Inflammatory macrophage (primary cell): Measurements from ENCODE around the gene CTSW.

ENCODE experiments used
- DNase-seq, 2 donors: peaks; one replicate each; pipeline ENCODE4 v3.0.0-alpha.2; 2020 to 2022

Gene CTSW

DNA sequence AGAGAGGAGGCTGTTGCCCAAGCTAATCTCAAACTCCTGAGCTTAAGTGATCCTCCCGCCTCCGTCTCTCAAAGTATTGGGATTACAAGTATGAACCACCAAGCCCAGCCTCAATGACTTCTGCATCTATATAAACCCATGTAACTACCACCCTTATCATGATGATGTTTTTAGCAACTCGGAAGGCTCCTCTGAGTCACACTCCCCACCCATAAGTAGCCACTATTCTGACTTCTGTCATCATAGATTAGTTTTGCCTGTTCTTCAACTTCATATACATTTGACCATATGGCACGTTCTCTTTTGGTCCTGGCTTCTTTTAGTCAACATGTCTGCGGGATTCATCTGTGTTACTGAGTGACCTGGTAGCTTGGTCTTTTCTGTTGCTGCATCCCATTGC lies 27.0 kb downstream of the CTSW start:
- no peak for DNase-seq

DNA sequence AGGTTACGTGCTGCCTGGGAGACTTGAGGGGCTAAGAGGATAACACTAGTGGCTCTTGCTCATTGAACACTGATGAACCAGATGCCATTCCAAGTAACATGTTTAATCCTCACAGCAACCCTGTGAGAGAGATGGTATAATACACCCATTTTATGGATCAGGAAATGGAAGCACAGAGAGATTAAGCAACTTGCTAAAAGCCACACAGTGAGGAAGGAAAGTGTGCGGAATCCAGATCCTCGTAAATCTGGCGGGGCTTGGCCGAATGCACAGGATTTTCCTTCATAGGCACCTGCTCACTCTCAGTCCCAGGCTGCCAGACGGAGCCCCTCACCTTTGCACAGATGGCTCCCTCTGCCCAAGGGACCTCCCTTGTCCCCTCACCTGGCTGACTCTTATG lies 28.2 kb downstream of the CTSW start:
- DNase-seq: no peak

DNA sequence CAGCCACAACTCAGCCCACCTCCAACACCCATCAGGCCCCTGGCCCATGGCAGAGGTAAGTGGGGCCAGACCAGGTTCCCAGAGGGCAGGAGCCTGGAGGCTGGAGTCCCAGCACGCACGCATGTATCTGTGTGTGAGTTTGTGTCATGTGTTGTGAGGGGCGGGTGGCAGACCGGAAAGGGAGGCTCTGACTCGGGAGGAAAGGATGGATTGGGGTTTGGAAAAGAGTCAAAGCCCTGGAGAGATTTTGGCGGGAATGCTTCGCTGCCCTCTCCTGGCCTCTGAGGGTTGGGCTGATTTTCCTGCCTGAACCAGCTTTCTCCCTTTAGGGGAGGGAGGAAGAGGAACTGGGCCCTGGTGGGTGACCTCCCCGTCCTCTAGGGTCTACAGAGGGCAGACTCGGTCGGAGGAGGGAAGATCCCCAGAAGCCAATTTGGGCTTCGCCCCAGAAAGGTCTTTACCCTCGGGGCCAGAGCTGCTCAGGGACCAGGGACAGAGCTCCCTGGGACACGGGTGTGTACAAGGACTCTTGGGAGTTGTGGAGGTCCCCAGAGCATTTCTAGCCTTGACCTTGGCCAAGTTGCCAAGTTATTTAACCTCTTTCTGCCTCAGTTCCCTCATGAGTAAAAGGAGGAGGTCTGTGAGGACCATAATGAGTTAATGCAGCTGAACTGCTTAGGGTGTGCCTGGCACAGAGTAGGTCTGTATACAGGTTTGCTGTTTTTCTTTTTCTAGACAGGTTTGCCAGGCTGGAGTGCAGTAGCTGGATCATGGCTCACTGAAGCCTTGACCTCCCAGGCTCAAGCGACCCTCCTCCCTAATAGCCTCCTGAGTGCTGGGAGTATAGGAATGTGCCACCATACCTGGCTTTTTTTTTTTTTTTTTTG lies 32.3 kb downstream of the CTSW start:
- DNase-seq: peak in 1 of 2 donors; percentile 23

DNA sequence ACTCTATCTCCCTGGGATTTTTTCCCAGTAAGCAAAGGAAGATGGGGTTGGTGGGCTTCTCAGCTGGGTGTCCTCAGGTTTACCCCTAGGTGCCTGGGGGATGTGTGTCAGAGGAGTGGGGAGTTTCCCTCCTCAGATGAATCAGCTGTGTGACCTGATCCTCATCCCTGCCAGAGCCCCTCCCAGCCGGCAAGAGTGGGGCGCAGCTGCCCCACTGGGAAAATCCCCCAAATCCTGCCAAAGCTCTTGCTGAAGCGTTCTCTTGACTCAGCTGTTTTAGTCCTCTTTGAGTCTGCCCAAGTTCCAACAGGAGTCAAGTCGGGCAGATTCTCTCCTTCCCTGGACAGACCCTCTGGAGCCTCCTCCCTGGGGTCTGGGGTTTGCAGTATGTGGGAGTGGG lies 33.2 kb downstream of the CTSW start:
- DNase-seq: no peak

DNA sequence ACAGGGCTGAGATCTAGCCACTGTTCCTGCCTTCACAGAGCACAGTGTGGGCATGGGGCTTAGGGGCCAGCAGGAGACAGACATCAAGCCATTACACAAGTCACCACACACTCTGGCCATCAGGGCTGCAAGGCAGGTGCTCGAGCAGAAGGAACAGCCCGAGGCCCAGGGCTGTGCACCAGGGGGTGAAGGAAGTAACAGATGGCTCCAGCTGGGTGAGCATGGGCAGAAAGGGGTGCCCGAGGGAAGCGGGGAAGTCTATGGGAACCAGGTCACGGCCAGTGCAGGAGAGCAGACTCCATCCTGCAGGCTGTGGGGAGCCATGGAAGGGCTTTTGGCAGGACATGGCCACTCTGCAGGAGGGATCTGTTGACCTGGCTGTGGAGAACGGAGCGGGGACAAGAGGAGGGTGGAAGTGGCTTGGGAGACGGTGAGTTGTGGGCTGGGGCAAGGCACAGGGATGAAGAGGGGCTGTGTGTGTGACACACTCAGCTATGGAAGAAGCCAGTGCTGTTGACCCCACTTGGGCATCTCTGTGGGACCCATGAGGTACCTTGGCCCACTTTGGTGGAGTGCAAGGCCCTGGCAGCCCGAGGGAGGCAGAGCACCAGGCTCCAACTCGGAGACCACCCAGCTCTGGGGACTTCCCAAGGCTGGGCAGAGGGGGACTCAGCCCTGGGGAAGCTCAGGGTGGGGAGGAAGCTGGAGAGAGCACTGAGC lies 35.6 kb downstream of the CTSW start:
- DNase-seq: no peak

DNA sequence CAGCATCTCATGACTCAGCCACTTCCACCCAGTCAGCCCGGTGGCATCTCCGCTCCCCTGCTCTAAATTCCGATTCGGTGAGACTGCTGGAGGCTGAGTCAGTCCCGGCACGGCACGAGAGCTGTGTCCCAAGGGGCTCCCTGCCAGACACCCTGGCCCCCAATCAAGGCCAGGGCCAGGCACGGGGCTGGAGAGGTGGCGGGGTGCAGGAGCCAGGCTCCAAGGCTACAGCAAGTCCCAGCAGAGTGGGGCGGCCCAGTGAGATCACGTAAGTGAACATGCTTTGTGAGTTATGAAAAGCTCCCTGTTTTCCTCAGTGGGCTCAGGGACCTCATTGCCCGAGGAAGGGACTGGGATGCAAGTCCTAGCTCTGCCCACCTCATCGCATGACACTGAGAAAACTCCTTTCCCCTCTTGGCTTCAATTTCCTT lies 36.2 kb downstream of the CTSW start:
- peak; percentile 52 to 65 for DNase-seq

DNA sequence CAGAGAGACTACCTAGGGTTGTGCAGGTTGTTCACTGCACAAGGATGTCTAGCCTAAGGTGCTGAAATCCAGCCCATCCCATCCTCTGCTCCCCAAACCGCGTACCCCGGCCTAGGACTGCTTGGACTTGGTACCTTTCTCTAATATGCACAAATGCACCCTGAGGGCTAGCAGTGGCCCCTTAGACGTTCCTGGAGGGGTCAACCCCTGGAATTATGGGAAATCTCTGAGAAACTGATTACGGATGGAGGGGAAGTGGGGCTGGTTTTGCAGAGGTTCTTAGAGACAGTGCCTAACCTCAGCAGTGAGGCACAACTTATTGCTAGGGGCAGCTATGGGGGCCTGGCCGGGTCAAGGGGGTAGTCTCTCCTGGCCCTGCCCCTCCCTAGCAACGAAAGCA lies 36.8 kb downstream of the CTSW start:
- no peak for DNase-seq

DNA sequence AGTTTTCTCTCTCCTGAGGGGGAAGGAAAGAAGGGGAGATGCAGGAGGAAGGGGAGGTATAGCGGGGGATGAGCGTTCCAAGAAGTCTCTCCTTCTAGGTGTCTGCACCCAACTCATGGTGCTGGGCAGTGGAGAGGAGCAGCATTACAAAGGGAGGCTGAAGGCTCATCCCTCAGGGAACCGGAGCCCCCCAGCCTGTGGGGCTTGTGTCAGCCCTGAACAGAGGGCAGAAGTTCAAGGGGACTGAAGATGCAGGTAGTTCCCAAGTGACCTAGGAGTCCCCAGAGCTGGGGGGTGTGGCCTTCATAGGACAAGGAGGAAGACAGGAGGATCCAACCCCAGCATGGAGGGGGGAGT lies 37.4 kb downstream of the CTSW start:
- DNase-seq: no peak

DNA sequence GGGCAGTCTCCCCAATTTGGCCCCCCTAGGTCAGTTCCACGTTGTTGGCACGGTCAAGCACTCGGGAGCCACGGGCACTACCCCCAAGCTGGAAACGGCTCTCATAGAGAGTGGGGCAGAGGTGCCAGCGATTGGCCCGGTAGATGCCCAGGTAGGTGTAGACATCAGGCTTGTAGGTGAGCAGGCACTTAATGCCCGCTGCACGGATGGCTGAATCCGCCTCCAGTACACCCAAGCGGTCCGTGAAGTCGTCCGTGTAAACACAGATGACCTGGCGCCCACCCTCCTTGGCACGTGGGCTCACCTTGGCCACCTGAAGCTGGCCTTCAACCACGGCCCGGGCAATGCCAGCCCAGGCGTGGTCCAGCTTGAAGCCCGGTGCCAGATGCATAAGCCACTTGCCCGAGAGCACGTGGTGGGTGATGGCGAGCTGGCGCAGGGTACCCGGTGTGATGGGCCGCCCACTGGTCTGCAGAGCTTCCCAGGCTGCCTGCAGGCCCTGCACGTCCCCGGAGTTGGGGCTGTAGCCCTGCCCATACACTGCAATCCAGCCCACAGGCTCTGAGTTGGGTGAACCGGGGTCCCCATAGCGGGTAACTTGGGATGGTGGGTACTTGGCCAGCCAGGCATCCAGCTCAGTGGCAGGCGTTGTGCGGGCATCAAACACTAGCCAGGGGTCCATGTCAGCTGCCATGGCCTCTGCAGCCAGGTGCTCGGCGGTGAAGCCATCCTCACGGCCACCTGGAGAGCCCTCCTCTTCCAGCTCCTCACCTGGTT lies 38.0 kb downstream of the CTSW start:
- DNase-seq: no peak

DNA sequence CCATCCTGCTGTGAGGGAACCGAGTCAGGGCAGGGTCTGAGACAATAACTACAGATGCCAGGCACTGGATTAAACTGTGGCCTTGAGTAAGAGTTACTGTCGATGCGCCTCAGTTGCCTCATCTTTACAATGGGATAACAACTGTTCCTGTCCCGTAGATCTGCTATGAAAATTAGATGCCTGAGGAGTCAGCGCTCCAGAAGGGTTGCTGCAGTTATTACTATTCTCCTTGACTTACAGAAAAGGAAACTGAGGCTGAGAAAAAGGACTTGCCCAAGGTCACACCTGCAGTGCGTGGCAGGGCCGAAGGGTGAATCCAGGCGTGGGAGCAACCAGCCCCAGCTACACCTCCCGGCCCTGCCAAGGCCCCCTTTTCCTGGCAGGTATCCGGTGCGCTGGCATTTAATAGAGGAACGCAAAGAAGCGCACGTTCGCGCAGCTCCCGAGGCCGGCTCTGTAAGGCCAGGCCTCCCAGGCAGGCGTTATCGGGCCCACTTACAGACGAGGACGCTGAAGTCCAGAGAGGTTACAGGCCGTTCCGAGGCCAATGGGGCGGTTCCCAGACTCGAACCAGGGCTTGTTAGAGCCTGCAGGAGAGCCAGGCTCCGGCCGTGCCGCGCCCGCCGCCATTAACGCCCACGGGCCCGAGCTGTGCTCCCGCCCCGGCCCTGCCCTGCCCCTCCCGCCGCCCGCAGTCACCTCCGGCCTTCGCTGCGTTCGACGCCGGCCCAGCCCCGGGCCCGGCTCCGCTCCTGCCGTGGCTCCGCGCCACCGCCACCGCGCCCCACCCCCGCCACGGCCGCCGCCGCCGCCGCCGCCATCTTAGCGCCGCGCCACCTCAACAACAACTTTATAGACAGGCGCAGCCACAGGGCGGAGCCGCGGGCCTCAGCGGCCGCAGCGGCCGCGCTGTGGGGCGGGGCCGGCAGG lies 38.8 kb downstream of the CTSW start, which contains the start of gene C11orf68:
Gene C11orf68 (minus strand): TSS at position 852 of the 930 bp plus-strand sequence. CDS start 31 bp downstream, at position 821.
- DNase-seq: no peak

DNA sequence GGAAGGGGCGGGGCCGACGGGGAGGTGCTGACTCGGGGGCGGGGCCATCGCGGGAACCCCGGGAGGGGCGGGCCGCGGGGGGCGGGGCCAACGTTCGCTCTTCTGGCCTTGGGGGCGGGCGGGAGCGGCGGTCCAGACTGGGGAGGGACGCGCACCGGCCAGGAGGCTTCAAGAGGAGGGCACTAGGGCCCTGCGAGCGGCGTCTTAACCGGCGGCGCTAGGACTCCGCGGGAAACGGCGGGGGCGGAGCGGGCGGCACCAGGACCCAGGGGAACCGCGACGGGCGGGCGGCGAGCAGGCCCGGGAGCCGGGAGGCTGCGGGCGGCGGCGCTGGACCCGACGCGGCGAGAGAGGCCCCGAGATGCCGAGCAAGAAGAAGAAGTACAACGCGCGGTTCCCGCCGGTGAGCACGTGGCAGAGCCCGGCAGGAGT lies 39.5 kb downstream of the CTSW start, which contains the start of gene DRAP1:
Gene DRAP1 (plus strand): TSS at position 286 of the 432 bp plus-strand sequence. CDS start 76 bp downstream, at position 362.
- DNase-seq: peak; percentile 98 to 99

DNA sequence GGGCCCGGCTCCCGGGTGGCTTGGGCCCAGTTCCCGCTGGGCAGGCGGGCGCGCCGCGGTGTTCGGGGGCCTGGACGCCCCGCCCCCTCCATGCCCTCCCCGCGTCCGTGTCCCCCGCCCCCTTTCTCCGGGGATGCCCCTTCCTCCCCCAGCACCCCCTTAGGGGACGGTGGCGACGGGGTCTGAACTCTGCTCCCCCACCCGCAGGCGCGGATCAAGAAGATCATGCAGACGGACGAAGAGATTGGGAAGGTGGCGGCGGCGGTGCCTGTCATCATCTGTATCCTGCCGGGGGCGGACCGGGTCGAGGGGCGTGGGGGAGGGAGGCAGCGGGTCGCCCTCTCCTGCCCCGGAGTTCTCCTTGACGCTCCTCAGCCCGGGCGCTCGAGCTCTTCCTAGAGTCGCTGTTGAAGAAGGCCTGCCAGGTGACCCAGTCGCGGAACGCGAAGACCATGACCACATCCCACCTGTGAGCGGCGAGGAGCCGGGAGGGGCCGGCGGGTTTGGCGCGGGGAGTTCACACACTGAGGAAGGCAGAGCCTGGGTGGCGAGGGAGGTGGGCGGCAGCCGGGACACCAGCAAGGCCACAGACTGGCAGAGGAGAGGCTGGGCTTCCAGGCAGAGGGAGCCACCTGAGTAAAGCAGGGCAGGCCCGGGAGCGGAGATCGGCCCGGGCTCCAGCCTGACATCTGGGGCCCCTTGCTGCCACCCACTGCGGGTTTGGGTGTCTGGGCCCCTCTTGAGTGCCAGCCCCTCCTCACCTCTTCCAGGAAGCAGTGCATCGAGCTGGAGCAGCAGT lies 40.1 kb downstream of the CTSW start:
- peak in 1 of 2 donors; percentile 33 for DNase-seq

DNA sequence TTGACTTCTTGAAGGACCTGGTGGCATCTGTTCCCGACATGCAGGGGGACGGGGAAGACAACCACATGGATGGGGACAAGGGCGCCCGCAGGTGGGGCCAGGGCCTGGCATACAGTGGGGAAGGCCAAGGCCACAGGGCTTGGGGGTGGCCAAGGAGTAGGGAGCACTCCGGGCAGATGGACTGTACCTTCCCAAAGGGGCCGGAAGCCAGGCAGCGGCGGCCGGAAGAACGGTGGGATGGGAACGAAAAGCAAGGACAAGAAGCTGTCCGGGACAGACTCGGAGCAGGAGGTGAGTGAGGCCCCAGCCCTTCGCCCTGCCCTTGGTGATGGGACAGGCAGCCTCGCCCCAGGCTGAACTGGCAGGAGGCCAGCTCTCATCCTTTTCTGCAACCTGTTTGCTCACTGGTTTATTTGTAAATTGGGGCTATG lies 40.8 kb downstream of the CTSW start:
- no peak for DNase-seq

DNA sequence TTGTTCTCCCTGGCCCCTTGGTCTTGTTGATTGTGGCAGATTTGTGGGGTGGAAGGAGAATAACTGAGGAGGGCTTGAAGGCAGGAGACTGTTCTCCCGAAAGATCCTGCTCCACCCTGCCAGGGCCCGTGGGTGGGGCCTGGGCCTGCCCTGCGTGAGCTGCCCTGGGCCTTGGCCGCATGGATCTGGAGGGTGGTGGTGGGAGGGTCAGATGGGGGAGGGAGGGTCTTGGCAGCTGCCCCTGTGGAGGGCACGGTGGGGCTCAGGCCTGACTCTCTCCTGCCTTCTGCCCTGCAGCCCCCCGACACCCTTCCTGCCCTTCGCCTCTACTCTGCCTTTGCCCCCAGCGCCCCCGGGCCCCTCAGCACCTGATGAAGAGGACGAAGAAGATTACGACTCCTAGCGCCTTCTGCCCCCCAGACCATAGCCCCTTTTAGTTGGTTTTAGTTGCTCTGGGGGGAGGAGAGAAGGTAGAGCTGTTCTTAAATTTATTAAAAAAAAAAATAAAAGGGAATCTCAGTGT lies 41.5 kb downstream of the CTSW start:
- DNase-seq: no peak

DNA sequence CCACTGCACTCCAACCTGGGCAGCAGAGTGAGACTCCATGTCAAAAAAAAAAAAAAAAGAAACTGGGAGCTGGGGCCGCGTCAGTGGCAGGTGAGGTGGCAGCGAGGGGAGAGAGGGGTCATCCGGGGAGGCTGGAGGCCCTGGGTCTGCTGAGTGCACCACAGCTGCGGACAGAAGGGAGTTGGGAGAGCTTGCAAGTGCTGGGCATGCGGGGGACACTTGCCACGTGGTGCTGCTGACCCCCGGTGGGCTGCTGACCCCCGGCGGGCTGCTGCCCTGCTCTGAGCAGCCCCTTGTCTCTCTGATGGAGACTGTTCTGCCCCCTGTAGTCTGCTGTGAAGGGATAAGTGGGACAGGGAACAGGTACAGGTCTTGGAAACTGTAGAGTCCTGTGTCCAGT lies 42.2 kb downstream of the CTSW start:
- DNase-seq: no peak

DNA sequence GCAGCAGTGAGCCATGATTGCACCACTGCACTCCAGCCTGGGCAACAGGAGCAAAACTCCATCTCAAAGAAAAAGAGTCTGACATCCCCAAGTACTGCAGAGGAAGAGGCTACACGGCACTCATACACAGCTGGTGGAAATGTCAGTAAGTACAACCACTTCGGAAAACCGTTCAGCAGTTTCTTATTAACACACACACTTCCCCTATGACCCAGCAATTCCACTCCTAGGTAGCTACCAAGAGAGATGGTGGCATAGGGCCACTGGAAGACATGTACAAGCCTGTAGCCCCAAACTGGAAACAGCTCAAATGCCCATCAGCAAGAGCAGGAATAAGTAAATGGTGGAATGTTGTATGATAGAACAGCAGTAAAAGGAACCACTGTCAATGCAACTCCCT lies 42.9 kb downstream of the CTSW start:
- no peak for DNase-seq

DNA sequence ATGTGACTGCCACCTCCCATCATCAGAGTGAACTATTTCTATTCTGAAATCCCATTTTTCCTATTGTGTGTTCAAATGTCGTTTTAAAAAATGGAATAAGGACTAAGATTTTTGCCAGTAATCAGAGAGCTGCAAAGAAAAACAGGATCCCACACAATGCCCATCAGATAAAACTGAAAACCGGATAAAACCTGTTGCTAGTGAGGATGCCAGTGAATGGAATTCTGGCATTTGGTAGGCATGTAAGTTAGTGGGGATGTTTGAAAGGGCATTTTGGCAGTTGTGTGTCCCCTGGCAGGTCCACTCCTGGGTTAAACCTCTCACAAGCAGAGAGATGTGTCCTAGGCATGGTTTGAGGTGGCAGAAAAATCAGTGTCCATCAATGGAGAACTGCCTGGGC lies 45.8 kb downstream of the CTSW start:
- DNase-seq: no peak

DNA sequence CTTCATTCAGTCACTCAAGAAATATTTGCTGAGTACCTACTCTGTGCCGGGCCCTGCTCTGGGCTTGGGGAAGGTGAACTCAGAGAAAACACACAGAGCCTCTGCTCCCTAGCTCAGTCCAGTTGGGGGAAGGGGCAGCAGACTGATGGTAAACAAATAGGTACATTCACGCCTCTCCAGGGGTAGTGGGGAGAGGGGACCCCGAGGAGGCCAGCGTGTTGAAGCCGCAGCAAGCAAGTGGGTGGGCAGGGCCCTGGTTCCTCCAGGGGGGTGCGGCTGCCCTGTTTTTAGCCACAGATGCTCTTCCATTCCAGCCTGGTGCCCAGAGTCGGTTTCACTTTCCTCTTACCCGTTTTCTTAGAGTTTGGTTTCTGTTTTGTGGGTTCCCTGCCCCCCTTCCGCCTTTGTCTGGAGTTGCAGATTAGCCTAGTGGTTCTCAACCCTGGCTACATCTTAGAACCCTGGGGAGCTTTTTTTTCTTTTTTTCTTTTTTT lies 48.3 kb downstream of the CTSW start:
- peak; percentile 65 to 73 for DNase-seq

DNA sequence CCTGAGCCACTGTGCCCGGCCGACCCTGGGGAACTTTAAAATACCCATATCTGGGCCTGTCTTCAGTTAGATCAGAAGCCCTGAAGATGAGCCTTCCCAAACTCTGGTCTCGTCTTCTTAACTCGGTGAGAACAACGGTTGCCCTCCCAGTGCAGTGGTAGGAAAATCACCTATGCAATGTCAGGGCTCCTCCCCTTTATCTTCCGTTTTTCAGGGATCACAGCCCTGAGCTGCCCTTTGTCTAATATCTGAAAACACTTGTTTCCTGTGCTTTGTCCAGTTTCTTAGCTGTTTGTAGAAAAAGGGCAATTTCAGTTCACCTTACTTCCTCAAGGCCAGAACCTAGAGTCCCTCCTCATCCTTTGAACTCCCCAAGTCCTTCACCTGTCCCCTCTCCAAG lies 49.0 kb downstream of the CTSW start:
- DNase-seq: no peak

DNA sequence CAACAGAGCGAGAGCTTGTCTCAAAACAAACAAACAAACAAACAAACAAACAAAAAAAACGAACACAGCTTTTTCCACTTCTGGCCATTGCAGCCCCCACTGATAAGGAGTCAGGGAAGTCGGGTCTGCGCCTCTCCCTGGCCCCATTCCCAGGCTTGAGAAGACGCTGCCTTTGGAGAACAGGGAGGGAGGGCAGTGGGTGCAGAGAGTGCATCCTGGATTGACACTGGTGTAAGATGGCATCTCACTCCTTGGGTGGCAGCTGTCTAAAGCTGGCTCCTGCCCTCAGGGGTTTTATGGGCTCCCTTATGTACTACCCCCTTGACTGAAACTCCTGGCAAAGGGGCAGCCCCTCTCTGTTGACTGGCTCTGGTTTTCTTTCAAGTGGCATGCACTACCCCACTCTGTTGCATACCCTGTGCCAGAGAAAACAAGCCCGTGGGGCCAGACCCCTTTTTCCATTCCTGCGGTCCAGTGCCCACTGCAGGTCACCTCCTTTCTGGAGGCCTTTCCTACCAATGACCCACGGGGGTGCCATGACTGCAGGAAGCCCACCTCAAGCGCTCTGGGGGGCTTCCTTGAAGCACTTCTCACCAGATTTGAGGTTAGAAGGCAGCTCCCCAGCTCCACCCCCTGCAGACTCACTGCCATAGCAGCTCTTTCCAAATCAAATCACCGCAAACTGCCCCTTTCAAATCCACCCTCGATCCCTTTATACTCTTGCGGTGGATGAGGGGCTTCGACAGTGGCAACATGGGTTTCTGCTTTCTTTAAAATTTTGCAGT lies 52.3 kb downstream of the CTSW start:
- DNase-seq: no peak
